HCT116 (cell line): ENCODE measurements around the gene TMPRSS9.

Source experiments
- POLR2A ChIP-seq: IDR thresholded peaks from 2 replicates; pipeline ENCODE4 v1.7.0; 2011; ENCODE audit warnings: borderline replicate concordance; ENCODE audit not compliant: insufficient read depth, insufficient read length; ENCODE audit errors: extremely low read depth
- POLR2AphosphoS5 ChIP-seq: IDR thresholded peaks from 2 replicates; pipeline ENCODE4 v1.6.1; 2011; ENCODE audit warnings: mild to moderate bottlenecking, low read depth, low read length, moderate library complexity
- SIN3A ChIP-seq: IDR thresholded peaks from 2 replicates; pipeline ENCODE4 v1.6.1; 2012; ENCODE audit warnings: low read depth
- SRF ChIP-seq: IDR thresholded peaks from 2 replicates; pipeline ENCODE4 v1.6.1; 2012; ENCODE audit warnings: low read depth
- ZFX ChIP-seq: fragments of 450-650 bp; IDR thresholded peaks from 2 replicates; pipeline ENCODE4 v1.6.1; 2017
- TF ChIP-seq, protein P1 (sequence below), 3 experiments: fragments of 200-600 bp in 1 of 3; sonication (generic) in 1 of 3; IDR thresholded peaks in 2 of 3; conservative IDR thresholded peaks in 1 of 3; 2 replicates each; pipeline ENCODE4 v1.5.1; 2012 to 2017; ENCODE audit warnings: low read depth in 2 of 3, low read length in 2 of 3, antibody characterized with exemption in 1 of 3, borderline replicate concordance in 1 of 3, control low read depth in 1 of 3, mild to moderate bottlenecking in 1 of 3, mixed read lengths in 1 of 3, mixed run types in 1 of 3, moderate library complexity in 1 of 3; ENCODE audit not compliant: insufficient read depth in 1 of 3
- TF ChIP-seq, protein P2 (sequence below): IDR thresholded peaks from 2 replicates; pipeline ENCODE4 v1.6.1; 2012
- TF ChIP-seq, protein P3 (sequence below): IDR thresholded peaks from 2 replicates; pipeline ENCODE4 v1.6.1; 2012; ENCODE audit warnings: low read depth
- TF ChIP-seq, protein P4 (sequence below): IDR thresholded peaks from 2 replicates; pipeline ENCODE4 v1.6.1; 2011; ENCODE audit warnings: mild to moderate bottlenecking, low read length, moderate library complexity; ENCODE audit not compliant: insufficient replicate concordance; ENCODE audit errors: extremely low read depth

DNA sequence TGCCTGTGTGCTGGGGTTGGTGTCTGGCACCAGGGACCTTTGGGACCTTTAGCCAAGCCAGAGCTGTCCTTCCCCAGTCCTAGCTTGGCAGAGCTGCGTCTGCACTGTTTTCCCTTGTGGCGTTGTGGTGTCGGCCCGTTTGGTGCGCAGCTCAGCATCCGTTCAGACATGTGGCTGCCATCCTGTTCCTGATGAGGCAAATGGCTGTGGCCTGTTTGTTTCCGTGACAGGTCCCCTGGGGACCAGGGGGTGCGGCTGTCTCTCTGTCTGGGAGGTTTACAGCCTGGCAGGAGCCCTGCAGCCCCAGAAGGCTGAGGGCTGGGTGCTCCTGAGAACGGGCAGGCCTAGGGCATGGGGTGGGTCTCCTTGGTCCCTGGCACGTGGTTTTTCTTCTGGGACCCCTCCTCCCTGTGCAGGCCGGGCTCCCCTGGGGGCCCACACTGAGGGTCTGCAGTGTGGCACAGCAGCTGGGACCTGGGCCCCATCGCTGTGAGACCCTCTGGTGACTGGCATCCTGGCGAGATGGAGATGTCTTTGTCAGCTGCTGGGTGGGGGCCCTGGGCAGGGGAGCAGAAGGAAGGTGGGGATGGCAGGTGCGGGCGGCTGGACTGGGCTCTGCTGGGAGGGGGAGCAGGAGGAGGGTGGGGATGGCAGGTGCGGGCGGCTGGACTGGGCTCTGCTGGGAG lies 27.6 kb upstream of the TMPRSS9 start:
- TF ChIP-seq, protein P1, sequence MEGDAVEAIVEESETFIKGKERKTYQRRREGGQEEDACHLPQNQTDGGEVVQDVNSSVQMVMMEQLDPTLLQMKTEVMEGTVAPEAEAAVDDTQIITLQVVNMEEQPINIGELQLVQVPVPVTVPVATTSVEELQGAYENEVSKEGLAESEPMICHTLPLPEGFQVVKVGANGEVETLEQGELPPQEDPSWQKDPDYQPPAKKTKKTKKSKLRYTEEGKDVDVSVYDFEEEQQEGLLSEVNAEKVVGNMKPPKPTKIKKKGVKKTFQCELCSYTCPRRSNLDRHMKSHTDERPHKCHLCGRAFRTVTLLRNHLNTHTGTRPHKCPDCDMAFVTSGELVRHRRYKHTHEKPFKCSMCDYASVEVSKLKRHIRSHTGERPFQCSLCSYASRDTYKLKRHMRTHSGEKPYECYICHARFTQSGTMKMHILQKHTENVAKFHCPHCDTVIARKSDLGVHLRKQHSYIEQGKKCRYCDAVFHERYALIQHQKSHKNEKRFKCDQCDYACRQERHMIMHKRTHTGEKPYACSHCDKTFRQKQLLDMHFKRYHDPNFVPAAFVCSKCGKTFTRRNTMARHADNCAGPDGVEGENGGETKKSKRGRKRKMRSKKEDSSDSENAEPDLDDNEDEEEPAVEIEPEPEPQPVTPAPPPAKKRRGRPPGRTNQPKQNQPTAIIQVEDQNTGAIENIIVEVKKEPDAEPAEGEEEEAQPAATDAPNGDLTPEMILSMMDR (IDR thresholded peaks at IDR 0.05 in 2 of 3, conservative IDR thresholded peaks at IDR 0.05 in 1 of 3; ENCODE audit: borderline replicate concordance in 1 of 3, insufficient read depth in 1 of 3, low read depth in 2 of 3, low read length in 2 of 3): no peak
- TF ChIP-seq, protein P2, sequence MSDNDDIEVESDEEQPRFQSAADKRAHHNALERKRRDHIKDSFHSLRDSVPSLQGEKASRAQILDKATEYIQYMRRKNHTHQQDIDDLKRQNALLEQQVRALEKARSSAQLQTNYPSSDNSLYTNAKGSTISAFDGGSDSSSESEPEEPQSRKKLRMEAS: no peak
- TF ChIP-seq POLR2AphosphoS5 (no peak), POLR2A (no peak), SRF (no peak), ZFX (no peak), SIN3A (no peak)
- TF ChIP-seq, protein P3, sequence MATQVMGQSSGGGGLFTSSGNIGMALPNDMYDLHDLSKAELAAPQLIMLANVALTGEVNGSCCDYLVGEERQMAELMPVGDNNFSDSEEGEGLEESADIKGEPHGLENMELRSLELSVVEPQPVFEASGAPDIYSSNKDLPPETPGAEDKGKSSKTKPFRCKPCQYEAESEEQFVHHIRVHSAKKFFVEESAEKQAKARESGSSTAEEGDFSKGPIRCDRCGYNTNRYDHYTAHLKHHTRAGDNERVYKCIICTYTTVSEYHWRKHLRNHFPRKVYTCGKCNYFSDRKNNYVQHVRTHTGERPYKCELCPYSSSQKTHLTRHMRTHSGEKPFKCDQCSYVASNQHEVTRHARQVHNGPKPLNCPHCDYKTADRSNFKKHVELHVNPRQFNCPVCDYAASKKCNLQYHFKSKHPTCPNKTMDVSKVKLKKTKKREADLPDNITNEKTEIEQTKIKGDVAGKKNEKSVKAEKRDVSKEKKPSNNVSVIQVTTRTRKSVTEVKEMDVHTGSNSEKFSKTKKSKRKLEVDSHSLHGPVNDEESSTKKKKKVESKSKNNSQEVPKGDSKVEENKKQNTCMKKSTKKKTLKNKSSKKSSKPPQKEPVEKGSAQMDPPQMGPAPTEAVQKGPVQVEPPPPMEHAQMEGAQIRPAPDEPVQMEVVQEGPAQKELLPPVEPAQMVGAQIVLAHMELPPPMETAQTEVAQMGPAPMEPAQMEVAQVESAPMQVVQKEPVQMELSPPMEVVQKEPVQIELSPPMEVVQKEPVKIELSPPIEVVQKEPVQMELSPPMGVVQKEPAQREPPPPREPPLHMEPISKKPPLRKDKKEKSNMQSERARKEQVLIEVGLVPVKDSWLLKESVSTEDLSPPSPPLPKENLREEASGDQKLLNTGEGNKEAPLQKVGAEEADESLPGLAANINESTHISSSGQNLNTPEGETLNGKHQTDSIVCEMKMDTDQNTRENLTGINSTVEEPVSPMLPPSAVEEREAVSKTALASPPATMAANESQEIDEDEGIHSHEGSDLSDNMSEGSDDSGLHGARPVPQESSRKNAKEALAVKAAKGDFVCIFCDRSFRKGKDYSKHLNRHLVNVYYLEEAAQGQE: no peak
- TF ChIP-seq, protein P4, sequence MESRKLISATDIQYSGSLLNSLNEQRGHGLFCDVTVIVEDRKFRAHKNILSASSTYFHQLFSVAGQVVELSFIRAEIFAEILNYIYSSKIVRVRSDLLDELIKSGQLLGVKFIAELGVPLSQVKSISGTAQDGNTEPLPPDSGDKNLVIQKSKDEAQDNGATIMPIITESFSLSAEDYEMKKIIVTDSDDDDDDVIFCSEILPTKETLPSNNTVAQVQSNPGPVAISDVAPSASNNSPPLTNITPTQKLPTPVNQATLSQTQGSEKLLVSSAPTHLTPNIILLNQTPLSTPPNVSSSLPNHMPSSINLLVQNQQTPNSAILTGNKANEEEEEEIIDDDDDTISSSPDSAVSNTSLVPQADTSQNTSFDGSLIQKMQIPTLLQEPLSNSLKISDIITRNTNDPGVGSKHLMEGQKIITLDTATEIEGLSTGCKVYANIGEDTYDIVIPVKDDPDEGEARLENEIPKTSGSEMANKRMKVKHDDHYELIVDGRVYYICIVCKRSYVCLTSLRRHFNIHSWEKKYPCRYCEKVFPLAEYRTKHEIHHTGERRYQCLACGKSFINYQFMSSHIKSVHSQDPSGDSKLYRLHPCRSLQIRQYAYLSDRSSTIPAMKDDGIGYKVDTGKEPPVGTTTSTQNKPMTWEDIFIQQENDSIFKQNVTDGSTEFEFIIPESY: no peak
